Measurements from ENCODE around the gene DDX1. TPM values are rescaled to one million over a fixed set of nuclear protein-coding genes. Genes with fewer than 3 reads are reported as not detected.

Gene DDX1
- total and polyA plus RNA-seq, 2 donors (not counting 3 experiments of a cell fraction or from before 2014, with no cell fraction given): 41.2 to 117 TPM

- H3K9me3 ChIP-seq (replicated peaks; ENCODE audit: control insufficient read depth, insufficient read depth, low read length): no peaks in the 10 kb centered on the region
- H2AFZ ChIP-seq (ENCODE audit: low read depth, low read length): no peak overlapping the region
- DNase-seq (ENCODE audit: low read depth, low spot score) (no peak), FAIRE-seq (no peak)
- no peaks in the 10 kb centered on the region for H3K9me1 ChIP-seq (replicated peaks; ENCODE audit: control insufficient read depth, extremely low read depth, insufficient read depth, low read length)
- no peak overlapping the region for H3K9ac ChIP-seq (replicated peaks; ENCODE audit: extremely low read depth, insufficient read depth, low read length)
- dilution Hi-C loops (cut with MboI; ENCODE audit: extremely low pct_ligation_motif_present, low sequenced_read_pairs): no loop called here
- H4K20me1 ChIP-seq (replicated peaks; ENCODE audit: control insufficient read depth, extremely low read depth, insufficient read depth, low read length): no peaks in the 10 kb centered on the region
- intact Hi-C loops (cut with micrococcal nuclease): loop anchor here (10.0 kb wide), 1 partner anchor 1377 kb away; no protein-coding TSS in a partner anchor
- H3K27ac ChIP-seq (ENCODE audit: insufficient read depth, low read depth, low read length): no peak overlapping the region
- H3K36me3 ChIP-seq (ENCODE audit: control insufficient read depth in 2 of 2, extremely low read depth in 1 of 2, insufficient read depth in 2 of 2, low read length in 2 of 2): no peaks in the 10 kb centered on the region
- H3K79me2 ChIP-seq (ENCODE audit: control insufficient read depth, insufficient read depth, low read length): no peaks in the 10 kb centered on the region
- H3K27me3 ChIP-seq (ENCODE audit: control insufficient read depth in 2 of 2, insufficient read depth in 2 of 2, low read length in 2 of 2): no peaks in the 10 kb centered on the region
- H3K4me1 ChIP-seq (ENCODE audit: control insufficient read depth, extremely low read depth, insufficient read depth, low read length): no peaks in the 10 kb centered on the region
- H3K4me2 ChIP-seq (ENCODE audit: insufficient read depth, low read length): no peak overlapping the region
- no peak overlapping the region for H3K4me3 ChIP-seq (replicated peaks in 1 of 3; ENCODE audit: insufficient read depth in 1 of 3, low read depth in 1 of 3, low read length in 3 of 3)
- ChIA-PET CTCF (interaction anchor here (1.2 kb wide), 1 partner anchor 10 kb away, joined by 5 read pairs; no protein-coding TSS in a partner anchor), POLR2A (no interaction called here)
- no peak for TF ChIP-seq JUN (IDR thresholded peaks at IDR 0.05; ENCODE audit: borderline replicate concordance, insufficient read depth, insufficient read length, low read depth)
- no peak for TF ChIP-seq POLR2A (IDR thresholded peaks at IDR 0.05; ENCODE audit: low read depth, low read length)
- TF ChIP-seq GATA2 (IDR thresholded peaks at IDR 0.05; ENCODE audit: insufficient read depth, insufficient read length, low read depth, low read length): no peak
- no peak for TF ChIP-seq FOS (IDR thresholded peaks at IDR 0.05; ENCODE audit: borderline replicate concordance, insufficient read depth, low read length)
- no peak for TF ChIP-seq EZH2 (IDR thresholded peaks at IDR 0.05; ENCODE audit: borderline replicate concordance, low read depth, low read length, severe bottlenecking)
- no TSS peak for BruUV-seq (replicated peaks)
These were observed 19.9 kb upstream of the DDX1 start for GRCh38 chr2:15571729-15572128.

- ChIA-PET POLR2A (interaction anchor here (1.1 kb wide), 1 partner anchor 16 kb away, joined by 3 read pairs; the partner anchor contains the start of gene NBAS), CTCF (interaction anchor here (0.5 to 5.0 kb wide), 51 partner anchors 9 to 1813 kb away, joined by 3 to 87 read pairs (median 3); partner anchors contain the start of gene NBAS)
- Histone ChIP-seq H3K36me3 (ENCODE audit: control insufficient read depth in 2 of 2, extremely low read depth in 1 of 2, insufficient read depth in 2 of 2, low read length in 2 of 2) (no peaks in the 10 kb centered on the region), H3K79me2 (ENCODE audit: control insufficient read depth, insufficient read depth, low read length) (no peaks in the 10 kb centered on the region), H3K4me3 (replicated peaks in 1 of 3; ENCODE audit: insufficient read depth in 1 of 3, low read depth in 1 of 3, low read length in 3 of 3) (no peak overlapping the region), H3K27me3 (ENCODE audit: control insufficient read depth in 2 of 2, insufficient read depth in 2 of 2, low read length in 2 of 2) (no peaks in the 10 kb centered on the region), H4K20me1 (replicated peaks; ENCODE audit: control insufficient read depth, extremely low read depth, insufficient read depth, low read length) (no peaks in the 10 kb centered on the region), H3K9me1 (replicated peaks; ENCODE audit: control insufficient read depth, extremely low read depth, insufficient read depth, low read length) (no peaks in the 10 kb centered on the region), H2AFZ (ENCODE audit: low read depth, low read length) (no peak overlapping the region), H3K4me1 (ENCODE audit: control insufficient read depth, extremely low read depth, insufficient read depth, low read length) (peaks cover 21% of the 10 kb centered on the region), H3K9me3 (replicated peaks; ENCODE audit: control insufficient read depth, insufficient read depth, low read length) (no peaks in the 10 kb centered on the region), H3K4me2 (ENCODE audit: insufficient read depth, low read length) (no peak overlapping the region), H3K9ac (replicated peaks; ENCODE audit: extremely low read depth, insufficient read depth, low read length) (no peak overlapping the region), H3K27ac (ENCODE audit: insufficient read depth, low read depth, low read length) (no peak overlapping the region)
- no TSS peak for BruUV-seq (replicated peaks)
- FAIRE-seq (peak; percentile 91), DNase-seq (ENCODE audit: low read depth, low spot score) (peak; percentile 88)
- dilution Hi-C loops (cut with MboI; ENCODE audit: extremely low pct_ligation_motif_present, low sequenced_read_pairs) (no loop called here), intact Hi-C loops (cut with micrococcal nuclease) (loop anchor here (1.0 to 10.0 kb wide), 5 partner anchors 14 to 1382 kb away; partner anchors contain the start of gene DDX1)
- TF ChIP-seq POLR2AphosphoS5 (IDR thresholded peaks at IDR 0.05; ENCODE audit: insufficient read depth, low read depth, low read length) (no peak), CTCF (IDR thresholded peaks at IDR 0.05; ENCODE audit: extremely low read depth in 1 of 2, insufficient read depth in 1 of 2, low read depth in 1 of 2, low read length in 2 of 2) (peak; percentile 76 to 82)
These were observed 14.5 kb upstream of the DDX1 start for GRCh38 chr2:15577071-15577735.

Measured in endothelial cell of umbilical vein (primary cell).